GM23338 (cell line): ENCODE measurements around the gene PLCH2.

Experiments used
- EZH2 ChIP-seq: fragments of 200-600 bp; sonication (generic); IDR thresholded peaks from one replicate; pipeline ENCODE4 v1.8.0; 2017; ENCODE audit warnings: antibody characterized with exemption, mild to moderate bottlenecking, low read depth; ENCODE audit not compliant: unreplicated experiment
- EZH2phosphoT487 ChIP-seq: fragments of 200-600 bp; sonication (generic); IDR thresholded peaks from one replicate; pipeline ENCODE4 v1.8.1; 2018; ENCODE audit warnings: antibody characterized with exemption; ENCODE audit not compliant: unreplicated experiment
- REST ChIP-seq: IDR thresholded peaks from one replicate; pipeline ENCODE4 v1.6.1; 2018; ENCODE audit warnings: antibody characterized with exemption; ENCODE audit not compliant: unreplicated experiment
- STAT1 ChIP-seq: IDR thresholded peaks from one replicate; pipeline ENCODE4 v1.6.1; 2016; ENCODE audit warnings: antibody characterized with exemption; ENCODE audit not compliant: unreplicated experiment
- TF ChIP-seq, protein P1 (sequence below), 2 experiments: fragments of 200-600 bp in 1 of 2; sonication (generic) in 1 of 2; conservative IDR thresholded peaks; 2 replicates each; pipeline versions ENCODE4 v1.5.1 to v1.6.1; 2016 to 2017; ENCODE audit warnings: antibody characterized with exemption in 2 of 2, low read depth in 2 of 2, mild to moderate bottlenecking in 2 of 2, moderate library complexity in 1 of 2

DNA sequence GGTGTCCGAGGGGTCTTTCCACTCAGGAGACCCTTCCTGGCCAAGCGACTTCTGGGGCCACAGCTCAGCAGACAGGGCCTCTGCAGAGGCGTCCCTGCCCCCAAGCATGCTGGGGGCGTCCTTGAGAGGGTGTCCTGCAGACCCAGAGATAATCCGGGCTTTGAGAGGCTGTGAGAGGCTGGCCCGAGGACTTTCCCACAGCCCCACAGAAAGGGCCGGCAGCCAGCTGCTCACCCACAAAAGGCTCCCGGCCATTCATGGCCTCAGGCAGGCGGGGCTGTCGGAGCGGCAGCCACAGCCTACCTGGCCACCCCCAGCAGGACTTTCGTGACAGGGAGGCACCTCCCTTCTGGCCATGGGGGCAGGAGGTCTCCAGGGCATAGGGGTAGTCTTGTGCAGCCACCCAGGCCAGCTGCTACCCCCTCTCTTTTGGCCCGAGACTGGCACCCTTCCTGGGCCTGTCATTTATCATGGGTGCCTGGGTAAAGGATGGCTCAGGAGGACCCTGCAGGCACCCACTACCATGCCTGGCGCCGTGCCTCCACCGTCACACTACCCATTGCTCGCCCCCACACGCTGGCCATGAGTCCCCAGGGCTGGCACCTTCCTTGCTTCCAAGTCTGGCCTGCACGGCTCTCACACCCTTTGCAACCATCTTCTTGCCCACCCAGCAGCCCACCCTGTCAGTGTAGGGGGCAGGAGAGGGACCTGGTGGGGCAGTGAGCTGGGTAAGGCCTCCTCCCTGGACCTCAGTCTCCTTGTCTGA lies 69.0 kb downstream of the PLCH2 start:
- TF ChIP-seq, protein P1, sequence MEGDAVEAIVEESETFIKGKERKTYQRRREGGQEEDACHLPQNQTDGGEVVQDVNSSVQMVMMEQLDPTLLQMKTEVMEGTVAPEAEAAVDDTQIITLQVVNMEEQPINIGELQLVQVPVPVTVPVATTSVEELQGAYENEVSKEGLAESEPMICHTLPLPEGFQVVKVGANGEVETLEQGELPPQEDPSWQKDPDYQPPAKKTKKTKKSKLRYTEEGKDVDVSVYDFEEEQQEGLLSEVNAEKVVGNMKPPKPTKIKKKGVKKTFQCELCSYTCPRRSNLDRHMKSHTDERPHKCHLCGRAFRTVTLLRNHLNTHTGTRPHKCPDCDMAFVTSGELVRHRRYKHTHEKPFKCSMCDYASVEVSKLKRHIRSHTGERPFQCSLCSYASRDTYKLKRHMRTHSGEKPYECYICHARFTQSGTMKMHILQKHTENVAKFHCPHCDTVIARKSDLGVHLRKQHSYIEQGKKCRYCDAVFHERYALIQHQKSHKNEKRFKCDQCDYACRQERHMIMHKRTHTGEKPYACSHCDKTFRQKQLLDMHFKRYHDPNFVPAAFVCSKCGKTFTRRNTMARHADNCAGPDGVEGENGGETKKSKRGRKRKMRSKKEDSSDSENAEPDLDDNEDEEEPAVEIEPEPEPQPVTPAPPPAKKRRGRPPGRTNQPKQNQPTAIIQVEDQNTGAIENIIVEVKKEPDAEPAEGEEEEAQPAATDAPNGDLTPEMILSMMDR (conservative IDR thresholded peaks at IDR 0.05; ENCODE audit: low read depth in 2 of 2) = no peak
- TF ChIP-seq REST (no peak), EZH2 (no peak), EZH2phosphoT487 (no peak), STAT1 (no peak)
